ENCODE measurements around the gene ADAM15.

ADAM15 gene

GRCh38 chr1:155050560-155051341 is at the start of gene ADAM15:
Gene ADAM15, plus strand, starts transcription at chr1:155051316. Its CDS starts 71 bp downstream, at chr1:155051387.
- in situ Hi-C loops (cut with HindIII; ENCODE audit: low sequenced_read_pairs): no loop called here

- in situ Hi-C loops (cut with HindIII; ENCODE audit: low sequenced_read_pairs): no loop called here
These were observed 49.8 kb upstream of the ADAM15 start for GRCh38 chr1:155001425-155001674.

- in situ Hi-C loops (cut with HindIII; ENCODE audit: low sequenced_read_pairs): no loop called here
These were observed 49.2 kb upstream of the ADAM15 start for GRCh38 chr1:155001675-155002463.

- in situ Hi-C loops (cut with HindIII; ENCODE audit: low sequenced_read_pairs): no loop called here
These were observed 48.5 kb upstream of the ADAM15 start, which contains the start of gene ZBTB7B for GRCh38 chr1:155002464-155003226. Gene ZBTB7B, plus strand, starts transcription at chr1:155002802. Its CDS starts 11,859 bp downstream, at chr1:155014661.

GRCh38 chr1:155003227-155003765 is 47.8 kb upstream of the ADAM15 start:
- in situ Hi-C loops (cut with HindIII; ENCODE audit: low sequenced_read_pairs): no loop called here

- in situ Hi-C loops (cut with HindIII; ENCODE audit: low sequenced_read_pairs): no loop called here
These were observed 47.3 kb upstream of the ADAM15 start for GRCh38 chr1:155003766-155004351.

- in situ Hi-C loops (cut with HindIII; ENCODE audit: low sequenced_read_pairs): no loop called here
These were observed 46.6 kb upstream of the ADAM15 start for GRCh38 chr1:155004352-155005075.

GRCh38 chr1:155005076-155006011 is 45.8 kb upstream of the ADAM15 start:
- in situ Hi-C loops (cut with HindIII; ENCODE audit: low sequenced_read_pairs): no loop called here

GRCh38 chr1:155006601-155007101 is 44.5 kb upstream of the ADAM15 start:
- in situ Hi-C loops (cut with HindIII; ENCODE audit: low sequenced_read_pairs): no loop called here

- in situ Hi-C loops (cut with HindIII; ENCODE audit: low sequenced_read_pairs): no loop called here
These were observed 43.8 kb upstream of the ADAM15 start for GRCh38 chr1:155007251-155007828.

GRCh38 chr1:155008015-155008941 is 42.8 kb upstream of the ADAM15 start:
- in situ Hi-C loops (cut with HindIII; ENCODE audit: low sequenced_read_pairs): no loop called here

- in situ Hi-C loops (cut with HindIII; ENCODE audit: low sequenced_read_pairs): no loop called here
These were observed 41.9 kb upstream of the ADAM15 start for GRCh38 chr1:155009221-155009711.

- in situ Hi-C loops (cut with HindIII; ENCODE audit: low sequenced_read_pairs): loop anchor here (5.0 to 10.0 kb wide), 3 partner anchors 52 to 135 kb away; partner anchors contain the start of genes KCNN3 and PBXIP1
These were observed 41.4 kb upstream of the ADAM15 start for GRCh38 chr1:155009742-155010141.

- in situ Hi-C loops (cut with HindIII; ENCODE audit: low sequenced_read_pairs): loop anchor here (5.0 to 10.0 kb wide), 3 partner anchors 53 to 136 kb away; partner anchors contain the start of genes KCNN3 and PBXIP1
These were observed 40.8 kb upstream of the ADAM15 start for GRCh38 chr1:155010211-155010918.

GRCh38 chr1:155011004-155011416 is 40.1 kb upstream of the ADAM15 start:
- in situ Hi-C loops (cut with HindIII; ENCODE audit: low sequenced_read_pairs): loop anchor here (5.0 to 10.0 kb wide), 3 partner anchors 54 to 136 kb away; partner anchors contain the start of genes KCNN3 and PBXIP1

GRCh38 chr1:155011437-155012025 is 39.6 kb upstream of the ADAM15 start:
- in situ Hi-C loops (cut with HindIII; ENCODE audit: low sequenced_read_pairs): loop anchor here (5.0 to 10.0 kb wide), 3 partner anchors 54 to 137 kb away; partner anchors contain the start of genes KCNN3 and PBXIP1
